Skin of body (tissue), 2 donors: Measurements from ENCODE around the gene SH3D19. TPM values are rescaled to one million over a fixed set of nuclear protein-coding genes. Genes with fewer than 3 reads are reported as not detected.
"Not testable (repeated sequence)": the region's sequence is repeated elsewhere in the genome, so short reads cannot be mapped to it uniquely, and the experiment has no call there.

Experiments
- DNase-seq: peaks from one replicate; lab custom pipeline; 2025; lab: John Stamatoyannopoulos, UW
- total RNA-seq: library from RNA; depleted of rRNA; stranded (reverse); fragments of >200 nt; gene quantifications from one replicate; pipeline ENCODE4 v1.2.3, GENCODE V29; 2014

The SH3D19 gene
- total RNA-seq, 1 donor from 2014 or later = 47.8 TPM

GRCh38 chr4:151158979-151159378 is 166.4 kb downstream of the SH3D19 start:
- DNase-seq = no peak

GRCh38 chr4:151157543-151157942 is 167.9 kb downstream of the SH3D19 start:
- DNase-seq = no peak

- no peak for DNase-seq
These were observed 171.8 kb downstream of the SH3D19 start for GRCh38 chr4:151153585-151153984.

GRCh38 chr4:151152028-151152427 is 173.4 kb downstream of the SH3D19 start:
- no peak for DNase-seq

- DNase-seq = no peak
These were observed 174.4 kb downstream of the SH3D19 start for GRCh38 chr4:151150821-151151580.

GRCh38 chr4:151148261-151148660 is 177.1 kb downstream of the SH3D19 start:
- no peak for DNase-seq

- DNase-seq = no peak
These were observed 178.4 kb downstream of the SH3D19 start for GRCh38 chr4:151147000-151147399.

- no peak for DNase-seq
These were observed 180.9 kb downstream of the SH3D19 start for GRCh38 chr4:151144329-151145072.

- no peak for DNase-seq
These were observed 181.6 kb downstream of the SH3D19 start for GRCh38 chr4:151143811-151144210.

GRCh38 chr4:151143162-151143561 is 182.2 kb downstream of the SH3D19 start:
- no peak for DNase-seq

- no peak for DNase-seq
These were observed 182.6 kb downstream of the SH3D19 start for GRCh38 chr4:151142758-151143157.

GRCh38 chr4:151139814-151140213 is 185.6 kb downstream of the SH3D19 start:
- no peak for DNase-seq

GRCh38 chr4:151136048-151136447 is 189.4 kb downstream of the SH3D19 start:
- DNase-seq = not testable (repeated sequence)

- no peak for DNase-seq
These were observed 192.1 kb downstream of the SH3D19 start for GRCh38 chr4:151133311-151133710.

GRCh38 chr4:151129796-151130195 is 195.6 kb downstream of the SH3D19 start:
- DNase-seq = no peak

GRCh38 chr4:151117371-151117962 is 207.9 kb downstream of the SH3D19 start:
- peak; percentile 56 for DNase-seq

GRCh38 chr4:151114986-151115385 is 210.4 kb downstream of the SH3D19 start:
- DNase-seq = no peak

GRCh38 chr4:151114338-151114737 is 211.1 kb downstream of the SH3D19 start:
- DNase-seq = no peak

GRCh38 chr4:151110236-151110635 is 215.2 kb downstream of the SH3D19 start:
- no peak for DNase-seq

- no peak for DNase-seq
These were observed 218.3 kb downstream of the SH3D19 start for GRCh38 chr4:151107063-151107462.

GRCh38 chr4:151105454-151106032 is 219.9 kb downstream of the SH3D19 start:
- DNase-seq = no peak

- DNase-seq = no peak
These were observed 220.8 kb downstream of the SH3D19 start for GRCh38 chr4:151104621-151105020.
